Spinal cord (tissue), 10 donors: Measurements from ENCODE around the gene TMOD2. TPM values are rescaled to one million over a fixed set of nuclear protein-coding genes. Genes with fewer than 3 reads are reported as not detected.

Source experiments
- DNase-seq, 6 donors: peaks; one replicate each; pipeline versions ENCODE4 v3.0.0 to v3.0.0-alpha.2; 2013 to 2015; ENCODE audit warnings: low spot score in 6 of 6, low read depth in 4 of 6
- H3K27ac ChIP-seq: one replicate; pipeline ENCODE4 v1.5.1; 2013; ENCODE audit warnings: low read depth, low read length, control low read depth
- H3K27me3 ChIP-seq: one replicate; pipeline ENCODE4 v1.6.1; 2013; ENCODE audit warnings: low read length; ENCODE audit not compliant: control insufficient read depth, insufficient read depth
- H3K36me3 ChIP-seq: one replicate; pipeline ENCODE4 v1.6.1; 2013; ENCODE audit warnings: low read length; ENCODE audit not compliant: control insufficient read depth, insufficient read depth
- H3K4me1 ChIP-seq: one replicate; pipeline ENCODE4 v1.6.1; 2013; ENCODE audit warnings: low read length; ENCODE audit not compliant: control insufficient read depth, insufficient read depth
- H3K4me3 ChIP-seq: one replicate; pipeline ENCODE4 v1.5.1; 2013; ENCODE audit warnings: low read depth, low read length, control low read depth
- H3K9me3 ChIP-seq: one replicate; pipeline ENCODE4 v1.6.1; 2013; ENCODE audit warnings: low read length; ENCODE audit not compliant: control insufficient read depth, insufficient read depth
- WGBS: methylation state at CpG from one replicate; pipeline ENCODE4 v1.1.5; 2013; ENCODE audit warnings: missing lambda C conversion rate; ENCODE audit not compliant: insufficient coverage; 5-methylcytosine and 5-hydroxymethylcytosine counted together
- polyA plus RNA-seq, 2 donors: library from polyadenylated mRNA; unstranded; fragments of 120-200 nt; gene quantifications; one replicate each; pipeline ENCODE4 v1.2.1, GENCODE V29; 2013; ENCODE audit not compliant: insufficient read length in 2 of 2
- total RNA-seq, 2 donors: library from RNA; depleted of rRNA in 1 of 2; stranded (reverse); fragments of 120-200 nt in 1 of 2; fragments of >200 nt in 1 of 2; gene quantifications; one replicate each; pipeline versions ENCODE4 v1.2.3 to v1.2.4, GENCODE V29; 2013 to 2014
- donor health status: healthy.

Gene TMOD2
- total and polyA plus RNA-seq, 4 donors: 57.1 to 220 (median 137) TPM

- DNase-seq: peak in 2 of 6 donors; percentile 62 to 80
- peaks cover 9% of the 10 kb centered on the region for H3K4me1 ChIP-seq
- peaks cover 6% of the 10 kb centered on the region for H3K27me3 ChIP-seq
- peak overlapping the region; percentile 63 for H3K4me3 ChIP-seq
- no peaks in the 10 kb centered on the region for H3K9me3 ChIP-seq
- H3K27ac ChIP-seq: peak overlapping the region; percentile 70
- no peaks in the 10 kb centered on the region for H3K36me3 ChIP-seq
- WGBS: under 1% methylated on average over 54 of the region's 71 CpGs
Measured at GRCh38 chr15:51751697-51752683, 593 bp downstream of the TMOD2 start.

GRCh38 chr15:51752888-51753287 lies 1.5 kb downstream of the TMOD2 start:
- Histone ChIP-seq H3K27ac (peak overlapping the region; percentile 70), H3K9me3 (no peaks in the 10 kb centered on the region), H3K36me3 (no peaks in the 10 kb centered on the region)

GRCh38 chr15:51754267-51754666 lies 2.9 kb downstream of the TMOD2 start:
- Histone ChIP-seq H3K9me3 (no peaks in the 10 kb centered on the region), H3K27ac (no peak overlapping the region), H3K4me1 (peaks cover 16% of the 10 kb centered on the region), H3K27me3 (peaks cover 3% of the 10 kb centered on the region), H3K4me3 (no peak overlapping the region), H3K36me3 (no peaks in the 10 kb centered on the region)
- DNase-seq: no peak
- WGBS: no CpG with 5 or more reads among the region's 2 CpGs

More at GRCh38 chr15:51752888-51753287, 1.5 kb downstream of the TMOD2 start:
- DNase-seq: no peak
- H3K4me1 ChIP-seq: peaks cover 9% of the 10 kb centered on the region
- peak overlapping the region; percentile 63 for H3K4me3 ChIP-seq
- WGBS: 96% methylated on average over 3 of the region's 5 CpGs
- H3K27me3 ChIP-seq: peaks cover 6% of the 10 kb centered on the region

GRCh38 chr15:51755790-51756189 lies 4.4 kb downstream of the TMOD2 start:
- H3K27ac ChIP-seq: no peak overlapping the region

GRCh38 chr15:51756482-51756881 lies 5.1 kb downstream of the TMOD2 start:
- Histone ChIP-seq H3K27ac (no peak overlapping the region), H3K9me3 (no peaks in the 10 kb centered on the region), H3K36me3 (no peaks in the 10 kb centered on the region), H3K4me3 (no peak overlapping the region), H3K4me1 (peaks cover 14% of the 10 kb centered on the region), H3K27me3 (no peaks in the 10 kb centered on the region)
- no CpG with 5 or more reads among the region's 4 CpGs for WGBS
- DNase-seq: no peak

More at GRCh38 chr15:51755790-51756189, 4.4 kb downstream of the TMOD2 start:
- H3K4me3 ChIP-seq: no peak overlapping the region
- WGBS: 78% methylated on average over 4 of the region's 4 CpGs
- H3K27me3 ChIP-seq: no peaks in the 10 kb centered on the region
- no peaks in the 10 kb centered on the region for H3K36me3 ChIP-seq
- H3K4me1 ChIP-seq: peaks cover 19% of the 10 kb centered on the region
- H3K9me3 ChIP-seq: no peaks in the 10 kb centered on the region
- no peak for DNase-seq

GRCh38 chr15:51757450-51757849 lies 6.1 kb downstream of the TMOD2 start:
- H3K4me1 ChIP-seq: peaks cover 11% of the 10 kb centered on the region
- no peaks in the 10 kb centered on the region for H3K27me3 ChIP-seq
- 40% methylated on average over 2 of the region's 2 CpGs for WGBS
- no peak overlapping the region for H3K27ac ChIP-seq
- peak in 1 of 6 donors; percentile 64 for DNase-seq
- H3K36me3 ChIP-seq: no peaks in the 10 kb centered on the region
- H3K9me3 ChIP-seq: no peaks in the 10 kb centered on the region
- H3K4me3 ChIP-seq: no peak overlapping the region

GRCh38 chr15:51758645-51759044 lies 7.2 kb downstream of the TMOD2 start:
- peak in 2 of 6 donors; percentile 73 to 89 for DNase-seq
- no peaks in the 10 kb centered on the region for H3K27me3 ChIP-seq
- peak overlapping the region; percentile 76 for H3K27ac ChIP-seq
- no peaks in the 10 kb centered on the region for H3K36me3 ChIP-seq
- H3K4me1 ChIP-seq: peaks cover 10% of the 10 kb centered on the region
- 64% methylated on average over 1 of the region's 1 CpG for WGBS
- H3K4me3 ChIP-seq: no peak overlapping the region
- no peaks in the 10 kb centered on the region for H3K9me3 ChIP-seq

- no peaks in the 10 kb centered on the region for H3K9me3 ChIP-seq
Measured at GRCh38 chr15:51759557-51760070, 8.2 kb downstream of the TMOD2 start.

GRCh38 chr15:51760805-51761204 lies 9.4 kb downstream of the TMOD2 start:
- H3K9me3 ChIP-seq: no peaks in the 10 kb centered on the region
- H3K27me3 ChIP-seq: no peaks in the 10 kb centered on the region
- peaks cover 18% of the 10 kb centered on the region for H3K4me1 ChIP-seq
- H3K36me3 ChIP-seq: no peaks in the 10 kb centered on the region
- no peak for DNase-seq
- no peak overlapping the region for H3K27ac ChIP-seq
- WGBS: 66% methylated on average over 3 of the region's 3 CpGs
- H3K4me3 ChIP-seq: no peak overlapping the region

More at GRCh38 chr15:51759557-51760070, 8.2 kb downstream of the TMOD2 start:
- peak in 2 of 6 donors; percentile 40 to 60 for DNase-seq
- Histone ChIP-seq H3K27ac (peak overlapping the region; percentile 76), H3K4me1 (peaks cover 13% of the 10 kb centered on the region), H3K4me3 (no peak overlapping the region), H3K27me3 (no peaks in the 10 kb centered on the region), H3K36me3 (no peaks in the 10 kb centered on the region)
- no CpG with 5 or more reads among the region's 3 CpGs for WGBS
